Esophagus muscularis mucosa (tissue), 4 donors: Measurements from ENCODE around the gene ADAM23. TPM values are rescaled to one million over a fixed set of nuclear protein-coding genes. Genes with fewer than 3 reads are reported as not detected.

Experiments
- DNase-seq: peaks from one replicate; pipeline ENCODE4 v3.0.0-alpha.2; 2017; ENCODE audit errors: extremely low spot score
- H3K27ac ChIP-seq, 4 donors: fragments of 200-600 bp; sonication (generic); replicated peaks in 1 of 4; 1 replicate in 3 of 4; 2 replicates in 1 of 4; pipeline ENCODE4 v1.5.1; 2016 to 2019; ENCODE audit warnings: mild to moderate bottlenecking in 1 of 4
- H3K27me3 ChIP-seq, 4 donors: fragments of 200-600 bp; sonication (generic); one replicate each; pipeline versions ENCODE4 v1.5.1 to v1.6.0; 2016 to 2019
- H3K36me3 ChIP-seq, 4 donors: fragments of 200-600 bp; sonication (generic); one replicate each; pipeline ENCODE4 v1.5.1; 2016 to 2019
- H3K4me1 ChIP-seq, 4 donors: fragments of 200-600 bp; sonication (generic); one replicate each; pipeline ENCODE4 v1.5.1; 2016 to 2019
- H3K4me3 ChIP-seq, 4 donors: fragments of 200-600 bp; sonication (generic); 1 replicate in 2 of 4; 2 replicates in 2 of 4; pipeline ENCODE4 v1.5.1; 2016 to 2019; ENCODE audit warnings: mild to moderate bottlenecking in 4 of 4, moderate library complexity in 1 of 4
- H3K9me3 ChIP-seq, 4 donors: fragments of 200-600 bp; sonication (generic); 1 replicate in 3 of 4; 2 replicates in 1 of 4; pipeline ENCODE4 v1.5.1; 2016 to 2019
- CTCF ChIP-seq, 3 experiments: fragments of 200-600 bp in 2 of 3; fragments of 450-650 bp in 1 of 3; sonication (generic) in 2 of 3; IDR thresholded peaks; one replicate each; pipeline ENCODE4 v1.5.1; 2017 to 2019; ENCODE audit warnings: antibody characterized with exemption in 3 of 3, mild to moderate bottlenecking in 2 of 3, moderate library complexity in 1 of 3
- EP300 ChIP-seq: sonication (generic); formaldehyde crosslinking; IDR thresholded peaks from one replicate; pipeline ENCODE4 v1.6.1; 2017; ENCODE audit warnings: antibody characterized with exemption
- POLR2A ChIP-seq: fragments of 450-650 bp; IDR thresholded peaks from one replicate; pipeline ENCODE4 v1.6.1; 2017; ENCODE audit warnings: antibody characterized with exemption, moderate library complexity, mild to moderate bottlenecking, low read depth
- POLR2AphosphoS5 ChIP-seq, 2 donors: sonication (generic); formaldehyde crosslinking; IDR thresholded peaks; one replicate each; pipeline ENCODE4 v1.6.1; 2017; ENCODE audit warnings: antibody characterized with exemption in 2 of 2
- WGBS: methylation state at CpG from one replicate; pipeline ENCODE4 v1.1.5; 2018; 5-methylcytosine and 5-hydroxymethylcytosine counted together
- intact Hi-C: fragments of 100-400 bp; cut with DNase I; formaldehyde crosslinking; loops from one replicate; pipeline ENCODE4 v1.15.1; 2023
- total RNA-seq, 4 donors: library from RNA; depleted of rRNA; stranded (reverse); fragments of >200 nt; gene quantifications; one replicate each; pipeline versions ENCODE4 v1.1.0 to v1.2.1, GENCODE V29; 2016

ADAM23 gene
- total RNA-seq, 4 donors from 2014 or later, result 1.5 to 3.0 (median 2.2) TPM

DNA sequence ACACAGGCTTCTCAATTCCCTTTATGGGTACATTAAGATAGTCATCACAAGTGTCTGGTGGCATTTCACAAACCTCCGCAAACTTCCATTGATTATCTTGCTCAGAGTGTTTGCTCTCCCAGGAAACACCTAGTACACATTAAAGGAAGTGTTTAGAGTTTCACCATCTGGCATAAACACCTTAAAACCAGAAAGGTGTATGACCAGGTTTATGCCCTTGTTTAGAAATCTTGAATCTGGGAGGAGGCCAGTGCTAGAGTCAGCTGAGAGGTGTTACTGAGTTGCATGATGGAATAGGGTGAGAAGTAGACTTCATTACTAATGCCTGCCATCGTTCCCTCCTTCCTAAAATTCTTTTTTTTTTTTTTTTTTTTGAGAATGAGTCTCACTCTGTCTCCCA, 120.0 kb downstream of the ADAM23 start:
- no peak overlapping the region for H3K4me3 ChIP-seq
- intact Hi-C loops, result no loop called here
- TF ChIP-seq EP300, result no peak
- no peak for TF ChIP-seq POLR2A
- no peak for TF ChIP-seq POLR2AphosphoS5 (IDR thresholded peaks at IDR 0.05)
- no peak for TF ChIP-seq CTCF (IDR thresholded peaks at IDR 0.05)
- WGBS, result 91% methylated on average over 2 of the region's 2 CpGs
- H3K27ac ChIP-seq, result no peak overlapping the region
- H3K9me3 ChIP-seq, result no peaks in the 10 kb centered on the region
- no peaks in the 10 kb centered on the region for H3K27me3 ChIP-seq
- no peak for DNase-seq
- no peaks in the 10 kb centered on the region for H3K4me1 ChIP-seq
- H3K36me3 ChIP-seq, result peaks cover 0 to 9% (median 0%) of the 10 kb centered on the region in 4 donors

GRCh38 chr2:206565666-206566065, 122.3 kb downstream of the ADAM23 start:
- Histone ChIP-seq H3K27ac (no peak overlapping the region), H3K9me3 (no peaks in the 10 kb centered on the region), H3K36me3 (no peaks in the 10 kb centered on the region), H3K27me3 (no peaks in the 10 kb centered on the region), H3K4me3 (no peak overlapping the region), H3K4me1 (no peaks in the 10 kb centered on the region)
- 84% methylated on average over 4 of the region's 4 CpGs for WGBS
- no peak for TF ChIP-seq POLR2A
- no peak for TF ChIP-seq EP300
- TF ChIP-seq CTCF (IDR thresholded peaks at IDR 0.05), result no peak
- no peak for TF ChIP-seq POLR2AphosphoS5 (IDR thresholded peaks at IDR 0.05)
- no peak for DNase-seq
- intact Hi-C loops, result no loop called here

GRCh38 chr2:206569470-206569869, 126.1 kb downstream of the ADAM23 start:
- 91% methylated on average over 3 of the region's 3 CpGs for WGBS
- no peak for DNase-seq
- intact Hi-C loops, result no loop called here
- no peak overlapping the region for H3K4me3 ChIP-seq
- no peak for TF ChIP-seq CTCF (IDR thresholded peaks at IDR 0.05)
- no peak for TF ChIP-seq POLR2AphosphoS5 (IDR thresholded peaks at IDR 0.05)
- TF ChIP-seq EP300, result no peak
- TF ChIP-seq POLR2A, result no peak
- H3K36me3 ChIP-seq, result no peaks in the 10 kb centered on the region
- no peaks in the 10 kb centered on the region for H3K4me1 ChIP-seq
- no peaks in the 10 kb centered on the region for H3K27me3 ChIP-seq
- no peaks in the 10 kb centered on the region for H3K9me3 ChIP-seq
- no peak overlapping the region for H3K27ac ChIP-seq

GRCh38 chr2:206570199-206570598, 126.9 kb downstream of the ADAM23 start:
- intact Hi-C loops, result no loop called here
- H3K27ac ChIP-seq, result no peak overlapping the region
- no peaks in the 10 kb centered on the region for H3K36me3 ChIP-seq
- DNase-seq, result no peak
- no peak for TF ChIP-seq POLR2AphosphoS5 (IDR thresholded peaks at IDR 0.05)
- TF ChIP-seq EP300, result no peak
- no peak for TF ChIP-seq POLR2A
- TF ChIP-seq CTCF (IDR thresholded peaks at IDR 0.05), result no peak
- H3K4me1 ChIP-seq, result no peaks in the 10 kb centered on the region
- no peak overlapping the region for H3K4me3 ChIP-seq
- no peaks in the 10 kb centered on the region for H3K27me3 ChIP-seq
- no peaks in the 10 kb centered on the region for H3K9me3 ChIP-seq

DNA sequence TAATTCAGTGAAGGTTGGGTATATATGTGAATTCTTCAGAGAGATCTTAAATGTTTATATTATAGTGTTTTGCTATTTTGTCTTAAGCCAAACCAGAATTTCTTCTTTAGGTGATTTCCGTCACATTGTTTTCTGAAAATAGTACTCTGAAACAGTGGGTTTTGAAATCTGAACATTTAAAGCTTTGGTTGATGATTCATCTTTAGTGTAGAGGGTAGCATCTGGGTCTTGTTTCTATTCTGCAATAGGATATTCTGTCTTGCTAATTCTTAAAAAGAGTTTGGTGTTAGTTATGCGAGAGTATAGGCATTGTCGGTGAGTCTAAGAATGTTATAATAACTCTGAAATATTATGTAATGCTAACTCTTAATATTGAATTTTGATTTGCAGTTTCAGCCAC, 129.4 kb downstream of the ADAM23 start:
- Histone ChIP-seq H3K9me3 (no peaks in the 10 kb centered on the region), H3K4me1 (no peaks in the 10 kb centered on the region), H3K4me3 (no peak overlapping the region), H3K27me3 (no peaks in the 10 kb centered on the region), H3K36me3 (no peaks in the 10 kb centered on the region), H3K27ac (no peak overlapping the region)
- WGBS, result 92% methylated on average over 3 of the region's 3 CpGs
- TF ChIP-seq CTCF (IDR thresholded peaks at IDR 0.05) (no peak), POLR2AphosphoS5 (IDR thresholded peaks at IDR 0.05) (no peak), EP300 (no peak)
- intact Hi-C loops, result no loop called here
- DNase-seq, result no peak
